HG02571 (cell line): ENCODE measurements around the gene RFX2.
"Not testable (repeated sequence)": the region's sequence is repeated elsewhere in the genome, so short reads cannot be mapped to it uniquely, and the experiment has no call there.

Experiments used
- ATAC-seq: cut with Tn5 transposase; IDR thresholded peaks from one replicate; pipeline ENCODE4 v1.9.1; 2021; ENCODE audit warnings: mild to moderate bottlenecking, moderate library complexity; ENCODE audit not compliant: unreplicated experiment

The RFX2 gene

DNA sequence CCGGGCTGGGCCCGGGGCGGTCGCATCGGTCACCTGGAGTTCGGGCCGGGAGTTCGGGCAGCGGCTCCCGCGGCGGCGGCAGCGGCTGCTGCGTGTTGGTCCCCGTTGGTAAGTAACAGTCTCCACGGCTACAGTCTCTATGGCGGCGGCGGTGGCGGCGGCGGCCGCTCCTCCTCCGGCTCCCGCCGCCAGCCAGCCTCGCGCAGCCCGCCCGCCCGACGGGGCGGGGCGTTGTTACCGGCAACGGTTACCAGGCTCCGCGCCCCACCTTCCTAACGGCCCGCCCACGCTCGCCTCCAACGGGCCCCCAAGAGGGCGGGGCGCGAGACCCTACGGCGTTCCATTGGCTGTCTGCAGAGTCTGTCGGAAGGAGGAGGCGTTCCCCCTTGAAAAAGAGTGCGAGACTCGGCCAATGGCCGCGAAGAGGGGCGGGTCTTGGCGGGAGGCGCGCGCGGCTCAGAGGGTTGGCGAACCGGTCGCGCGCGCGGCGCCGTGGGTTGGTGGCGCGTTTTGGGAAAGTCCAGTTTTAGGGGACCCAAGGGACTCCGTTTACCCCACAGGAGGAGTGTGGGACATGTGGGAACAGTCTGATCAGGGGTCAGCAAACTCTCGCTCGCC, at the start of gene RFX2:
Gene RFX2 (minus strand): TSS at position 141 of the 618 bp plus-strand sequence. CDS start 63,004 bp downstream, outside the sequence.
- ATAC-seq = peak; percentile 93

GRCh38 chr19:6156033-6156432, 45.7 kb upstream of the RFX2 start:
- no peak for ATAC-seq

DNA sequence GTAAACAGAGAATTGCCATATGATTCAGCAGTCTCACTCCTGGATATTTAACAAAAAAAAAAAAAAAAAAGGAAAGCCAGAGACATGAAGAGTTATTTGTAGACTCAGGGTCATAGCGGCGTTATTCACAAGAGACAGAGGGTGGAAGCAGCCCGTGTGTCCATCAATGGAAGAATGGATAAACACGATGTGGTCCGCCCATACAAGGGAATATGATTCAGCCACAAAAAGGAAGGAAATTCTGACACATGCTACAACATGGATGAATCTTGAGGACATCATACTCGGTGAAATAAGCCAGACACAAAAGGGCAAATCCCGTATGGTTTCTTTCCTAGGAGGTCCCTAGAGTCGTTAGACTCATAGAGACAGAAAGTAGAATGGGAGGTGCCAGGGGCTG, 40.0 kb upstream of the RFX2 start:
- no peak for ATAC-seq

DNA sequence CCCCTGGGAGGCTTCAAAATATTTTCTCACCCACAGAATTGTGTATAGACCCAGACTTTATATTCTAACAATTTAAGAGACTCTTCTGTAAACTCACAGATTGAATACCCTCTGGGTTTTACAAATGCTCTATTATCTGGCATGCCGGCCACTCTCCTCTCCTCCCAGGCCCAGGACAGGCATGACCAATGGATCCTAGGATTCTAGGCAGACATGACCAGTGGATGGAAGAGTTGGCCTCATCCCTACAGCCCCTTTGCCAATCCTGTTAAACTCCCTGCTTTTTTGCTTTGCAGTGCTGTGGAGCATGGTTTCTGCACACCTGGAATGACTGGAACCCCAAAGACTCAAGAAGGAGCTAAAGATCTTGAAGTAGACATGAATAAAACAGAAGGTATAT, 30.9 kb upstream of the RFX2 start:
- no peak for ATAC-seq

GRCh38 chr19:6138511-6138910, 28.2 kb upstream of the RFX2 start:
- ATAC-seq = no peak

DNA sequence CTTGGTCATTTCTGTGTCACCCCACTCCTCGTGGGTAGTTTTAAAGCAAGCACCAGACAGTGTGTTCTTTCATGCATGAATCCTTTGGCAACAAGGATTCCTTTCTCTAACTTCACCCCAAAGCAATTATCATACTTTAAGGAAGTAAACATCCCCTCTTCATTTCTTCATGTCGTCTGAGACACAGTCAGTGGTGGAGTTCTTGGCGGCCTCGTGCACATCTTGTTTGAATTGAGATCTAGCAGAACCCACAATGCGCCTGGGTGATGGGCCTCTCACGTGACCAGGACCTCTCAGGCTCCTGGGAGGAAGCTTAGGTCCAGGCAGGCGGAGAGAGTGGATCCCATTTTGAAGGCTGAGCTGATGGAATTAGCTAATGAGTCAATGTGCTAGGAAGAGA, 27.8 kb upstream of the RFX2 start:
- ATAC-seq = no peak

DNA sequence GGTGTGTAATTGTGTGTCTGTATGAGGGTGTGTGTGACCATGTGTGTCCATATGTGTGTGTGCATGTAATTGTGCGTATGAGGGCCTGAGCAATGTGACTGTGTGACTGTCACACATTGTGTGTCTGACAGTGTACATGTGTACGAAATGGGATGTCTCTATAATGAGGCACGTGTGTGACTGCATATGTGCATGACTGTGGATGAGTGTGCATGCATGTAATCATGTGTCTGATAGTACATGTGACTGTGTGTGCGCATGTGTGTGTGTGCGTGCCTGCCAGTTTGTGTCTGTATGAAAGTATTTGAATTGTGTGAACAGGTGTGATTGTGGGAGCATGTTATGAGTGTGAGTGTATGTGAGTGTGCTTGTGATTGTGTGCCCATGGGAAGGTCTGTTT, 22.9 kb upstream of the RFX2 start:
- ATAC-seq = no peak

- no peak for ATAC-seq
These were observed 22.2 kb upstream of the RFX2 start for GRCh38 chr19:6132482-6132881.

DNA sequence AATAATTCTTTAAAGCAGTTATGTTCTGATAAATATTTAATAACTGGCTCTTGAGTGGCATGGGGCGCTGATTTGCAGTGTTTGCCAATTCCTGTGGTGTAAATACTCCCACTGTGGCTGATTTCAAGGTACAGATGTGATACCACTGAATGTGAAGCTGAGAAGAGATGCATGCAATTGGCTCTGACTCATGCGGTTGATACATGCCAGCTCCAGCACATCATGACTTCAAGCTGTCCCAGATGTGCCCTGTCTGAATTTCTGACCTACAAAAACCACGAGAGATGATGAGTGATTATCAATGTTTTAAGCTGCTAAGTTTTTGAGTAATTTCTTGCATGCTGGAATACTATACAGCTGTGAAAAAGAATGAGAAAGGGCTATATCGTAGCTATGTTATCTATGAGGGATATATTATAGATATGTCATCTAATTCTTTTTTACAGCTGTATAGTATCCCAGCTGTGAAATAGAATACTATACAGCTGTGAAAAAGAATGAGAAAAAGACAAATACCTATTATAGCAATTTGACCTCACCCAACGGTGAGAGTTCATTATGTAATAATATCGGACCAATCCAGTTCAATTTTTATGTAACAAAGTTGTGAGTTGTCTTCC, 17.5 kb upstream of the RFX2 start:
- no peak for ATAC-seq

- ATAC-seq = no peak
These were observed 16.2 kb upstream of the RFX2 start for GRCh38 chr19:6126335-6126974.

DNA sequence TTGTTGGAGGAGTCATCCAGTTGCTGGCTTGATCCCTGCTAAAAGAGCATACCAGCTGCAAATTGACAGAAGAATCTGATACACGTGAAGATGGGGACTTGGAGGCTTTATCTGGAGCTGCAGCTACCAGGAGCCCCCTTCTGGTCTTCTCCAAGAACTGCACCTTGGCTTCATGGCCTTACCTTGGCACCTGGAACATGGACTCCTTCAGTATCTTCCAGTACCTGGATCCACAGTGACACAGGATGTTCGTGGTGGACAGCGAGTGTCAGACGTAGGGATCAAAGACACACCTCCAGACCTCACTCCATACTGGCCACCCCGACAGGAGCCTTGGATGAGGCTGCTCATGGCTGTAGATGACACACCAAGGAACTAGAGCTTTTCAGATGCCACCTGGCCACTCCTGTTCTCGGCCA, 15.3 kb upstream of the RFX2 start:
- no peak for ATAC-seq

- ATAC-seq = no peak
These were observed 8.7 kb upstream of the RFX2 start for GRCh38 chr19:6119031-6119430.

DNA sequence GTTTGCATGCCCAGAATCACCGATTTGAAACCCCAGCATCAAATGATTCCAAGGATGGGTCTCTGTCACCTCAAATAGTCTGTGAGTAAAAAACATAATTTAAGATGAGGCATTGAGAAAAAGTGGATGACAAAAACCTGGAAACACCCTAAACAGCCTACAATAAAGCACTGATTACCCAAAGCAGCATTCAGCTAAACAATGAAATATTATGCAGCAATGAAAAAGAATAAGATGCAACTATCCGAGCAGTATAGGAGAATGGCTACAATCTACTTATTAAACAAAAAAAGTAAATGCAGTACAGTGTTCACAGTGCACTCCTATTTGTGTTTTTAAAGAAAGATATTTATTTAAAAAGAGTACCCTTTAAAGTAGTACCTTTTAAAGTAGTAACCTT, 7.7 kb upstream of the RFX2 start:
- ATAC-seq = no peak

DNA sequence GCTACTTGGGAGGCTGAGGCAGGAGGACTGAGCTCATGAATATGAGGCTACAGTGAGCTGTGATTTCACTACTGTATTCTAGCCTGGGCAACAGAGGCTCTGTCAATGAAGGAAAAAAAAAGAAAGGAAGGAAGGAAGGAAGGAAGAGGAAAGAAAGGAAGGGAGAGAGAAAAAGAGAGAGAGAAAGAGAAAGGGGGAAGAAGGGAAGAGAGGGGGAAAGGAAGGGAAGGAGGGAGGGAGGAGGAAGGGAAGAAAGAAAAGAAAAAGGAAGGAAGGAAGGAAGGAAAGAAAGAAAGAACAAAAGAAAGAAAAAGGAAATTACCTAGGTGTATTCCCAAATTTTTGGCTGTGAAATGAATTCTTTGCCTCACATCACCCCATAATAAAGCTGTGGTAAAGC, 7.2 kb upstream of the RFX2 start:
- ATAC-seq = no peak

DNA sequence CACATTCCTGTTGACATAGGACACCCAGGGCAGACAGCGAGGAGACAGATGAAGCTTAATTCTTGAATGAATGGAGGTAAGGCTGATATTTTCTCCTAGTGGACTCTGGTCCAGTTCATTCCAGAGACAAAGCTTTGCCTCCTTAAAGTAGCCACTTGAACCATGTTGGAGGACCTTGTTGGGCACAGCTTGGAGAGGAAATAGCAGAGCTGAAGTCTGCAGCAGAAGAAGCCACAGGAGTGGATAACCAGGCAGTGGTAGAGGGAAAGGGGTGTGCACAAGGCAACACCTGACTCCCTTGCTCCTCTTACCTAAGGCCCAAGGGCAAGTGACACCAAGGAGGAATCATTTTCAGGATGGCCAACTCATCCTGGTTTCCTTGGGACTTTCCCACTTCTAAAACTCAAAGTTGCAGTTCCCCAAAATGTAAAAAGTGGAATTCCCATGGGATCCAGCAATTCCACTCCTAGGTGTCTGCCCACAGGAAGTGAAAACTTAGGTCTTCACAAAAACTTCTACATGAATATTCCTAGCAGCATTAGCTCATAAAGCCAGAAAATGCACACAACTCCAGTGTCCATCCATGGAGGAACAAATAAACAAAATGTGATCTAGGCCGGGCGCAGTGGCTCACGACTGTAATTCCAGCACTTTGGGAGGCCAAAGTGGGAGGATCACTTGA, 6.6 kb upstream of the RFX2 start:
- ATAC-seq = no peak

DNA sequence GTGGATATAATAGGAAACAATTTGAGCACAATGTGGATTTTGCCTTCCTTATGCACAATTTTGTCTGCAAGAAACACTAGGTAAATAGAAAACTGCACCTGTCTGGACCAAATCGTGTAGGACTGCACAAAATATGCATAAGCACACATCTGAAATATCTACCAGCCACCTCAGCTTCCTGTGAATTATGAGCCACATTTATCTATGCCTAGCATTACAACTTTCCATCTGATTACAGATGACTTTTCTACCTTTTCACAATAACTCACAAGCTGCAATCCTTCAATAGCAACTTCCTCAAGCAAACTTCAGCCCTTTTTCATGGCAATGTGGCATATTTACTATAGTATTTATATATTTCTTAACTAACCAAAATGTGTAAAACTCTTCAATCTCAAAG, 5.7 kb upstream of the RFX2 start:
- ATAC-seq = no peak

DNA sequence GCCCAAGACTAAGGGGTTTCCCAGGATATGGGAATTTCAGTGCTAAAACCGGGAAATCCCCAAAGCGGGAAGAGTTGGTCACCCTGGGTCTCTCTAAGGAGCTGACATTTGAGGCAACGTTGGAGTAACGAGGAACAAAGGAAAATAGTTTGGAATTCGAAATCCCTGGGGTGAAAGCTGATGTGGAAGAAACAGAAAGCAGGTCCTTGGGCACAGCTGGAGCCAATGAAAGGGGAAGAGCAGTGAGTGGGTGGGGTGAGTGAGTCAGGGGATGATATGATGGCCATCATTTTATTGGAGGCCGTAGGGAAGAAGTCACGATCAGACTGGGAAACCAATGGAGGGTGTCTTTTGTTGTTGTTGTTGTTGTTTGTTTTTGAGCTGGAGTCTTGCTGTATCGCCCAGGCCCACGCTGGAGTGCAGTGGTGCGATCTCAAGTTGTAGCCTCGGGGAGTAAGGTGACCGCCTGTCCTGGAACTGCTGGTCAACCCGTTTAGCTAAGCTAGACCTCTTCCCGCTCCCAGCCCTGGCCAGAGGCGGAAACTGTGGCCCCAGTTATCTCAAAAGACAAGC, 3.4 kb upstream of the RFX2 start:
- ATAC-seq = no peak

- no peak for ATAC-seq
These were observed 353 bp downstream of the RFX2 start for GRCh38 chr19:6109947-6110346.

- ATAC-seq = no peak
These were observed 1.3 kb downstream of the RFX2 start for GRCh38 chr19:6108721-6109633.

DNA sequence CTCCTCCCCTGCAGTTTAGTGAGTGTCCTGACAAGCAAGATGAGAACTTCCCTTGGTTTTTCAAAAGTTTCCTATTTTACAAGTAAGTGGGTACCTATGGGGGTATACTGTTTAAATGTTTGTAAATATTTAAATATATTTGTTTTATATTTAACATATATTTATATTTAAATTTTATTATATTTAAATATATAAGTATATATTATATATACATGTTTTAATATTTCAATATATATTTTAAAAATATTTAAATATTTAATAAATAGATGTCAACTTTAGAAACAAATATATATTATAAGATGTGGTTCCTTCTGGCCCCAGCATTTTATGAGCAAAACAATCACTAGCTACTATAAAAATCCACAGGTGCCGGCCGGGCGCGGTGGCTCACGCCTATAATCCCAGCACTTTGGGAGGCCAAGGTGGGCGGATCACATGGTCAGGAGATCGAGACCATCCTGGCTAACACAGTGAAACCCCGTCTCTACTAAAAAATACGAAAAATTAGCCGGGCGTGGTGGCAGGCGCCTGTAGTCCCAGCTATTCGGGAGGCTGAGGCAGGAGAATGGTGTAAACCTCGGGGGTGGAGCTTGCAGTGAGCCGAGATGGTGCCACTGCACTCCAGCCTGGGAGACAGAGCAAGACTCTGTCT, 3.5 kb downstream of the RFX2 start:
- not testable (repeated sequence) for ATAC-seq
